HCT116 (cell line): ENCODE measurements around the gene TSEN34. TPM values are rescaled to one million over a fixed set of nuclear protein-coding genes. Genes with fewer than 3 reads are reported as not detected.

Experiments
- ATAC-seq: fragments of 200-7000 bp; cut with Tn5 transposase; 2 replicates; pipeline ENCODE4 v1.9.1; 2020; ENCODE audit warnings: mild to moderate bottlenecking, moderate library complexity
- BruUV-seq: library from RNA; stranded (reverse); fragments of 400-500 nt; replicated peaks from 2 replicates; lab custom pipeline; 2021; lab: Mats Ljungman, UMichigan
- CTCF ChIA-PET: fragments of 300-600 bp; sonication (Branson Sonifier 250); formaldehyde crosslinking; loops from one replicate; lab custom pipeline; 2021; ENCODE audit warnings: antibody characterized with exemption; lab: Charles Lee
- POLR2A ChIA-PET: fragments of 300-600, 350-600 bp; sonication (Branson Sonifier 250); formaldehyde crosslinking; loops from one replicate; lab custom pipeline; 2021; ENCODE audit warnings: antibody characterized with exemption; lab: Charles Lee
- RAD21 ChIA-PET, 2 experiments: fragments of 300-600 bp; sonication (Branson Sonifier 250); formaldehyde crosslinking; loops; one replicate each; lab custom pipeline; 2023; ENCODE audit warnings: low total read pairs in 2 of 2; ENCODE audit not compliant: uncharacterized antibody in 2 of 2, unreplicated experiment in 2 of 2, low non-redundant PET in 1 of 2; lab: Charles Lee
- DNase-seq: peaks from one replicate; pipeline ENCODE4 v3.0.0-alpha.2; 2010; ENCODE audit warnings: low read depth, low spot score
- H2AFZ ChIP-seq: fragments of 200-600 bp; shearing (Covaris generic), sonication (generic); 2 replicates; pipeline ENCODE4 v1.6.1; 2017; ENCODE audit warnings: low read depth, mixed run types, mixed read lengths, antibody characterized with exemption, low read length; ENCODE audit not compliant: poor library complexity, severe bottlenecking
- H3K27ac ChIP-seq: 2 replicates; pipeline ENCODE4 v1.5.1; 2012; ENCODE audit warnings: low read depth, low read length
- H3K27me3 ChIP-seq: fragments of 200-600 bp; sonication (generic); 2 replicates; pipeline ENCODE4 v1.6.1; 2016; ENCODE audit warnings: mixed run types, low read length, mixed read lengths; ENCODE audit not compliant: insufficient read depth
- H3K36me3 ChIP-seq, 2 experiments: fragments of 200-500 bp in 1 of 2; fragments of 200-600 bp in 1 of 2; sonication (Bioruptor generic) in 1 of 2; sonication (generic) in 1 of 2; 2 replicates each; pipeline versions ENCODE4 v1.5.1 to v1.6.1; 2014 to 2016; ENCODE audit warnings: low read length in 2 of 2, inconsistent platforms in 1 of 2, mixed read lengths in 1 of 2, mixed run types in 1 of 2; ENCODE audit not compliant: insufficient read depth in 2 of 2, control insufficient read depth in 1 of 2
- H3K4me1 ChIP-seq, 2 experiments: fragments of 200-600 bp in 1 of 2; sonication (generic) in 1 of 2; 2 replicates each; pipeline versions ENCODE4 v1.5.1 to v1.6.1; 2012 to 2017; ENCODE audit warnings: low read length in 2 of 2, inconsistent platforms in 1 of 2, mild to moderate bottlenecking in 1 of 2, mixed read lengths in 1 of 2, mixed run types in 1 of 2, moderate library complexity in 1 of 2; ENCODE audit not compliant: insufficient read depth in 2 of 2, control insufficient read depth in 1 of 2
- H3K4me2 ChIP-seq: fragments of 200-600 bp; sonication (generic); 2 replicates; pipeline ENCODE4 v1.6.1; 2017; ENCODE audit warnings: mixed run types, low read length, mixed read lengths
- H3K4me3 ChIP-seq, 2 experiments: fragments of 200-600 bp in 1 of 2; sonication (generic) in 1 of 2; replicated peaks in 1 of 2; 2 replicates each; pipeline ENCODE4 v1.5.1; 2011 to 2016; ENCODE audit warnings: low read length in 2 of 2, control low read depth in 1 of 2, low read depth in 1 of 2, mild to moderate bottlenecking in 1 of 2, mixed read lengths in 1 of 2, mixed run types in 1 of 2
- H3K79me2 ChIP-seq: fragments of 200-600 bp; sonication (generic); 2 replicates; pipeline ENCODE4 v1.6.1; 2017; ENCODE audit warnings: mild to moderate bottlenecking, mixed run types, low read length, moderate library complexity, mixed read lengths; ENCODE audit not compliant: insufficient read depth
- H3K9ac ChIP-seq: fragments of 200-600 bp; sonication (generic); 2 replicates; pipeline ENCODE4 v1.6.1; 2016; ENCODE audit warnings: low read length, mixed read lengths
- H3K9me2 ChIP-seq: fragments of 200-600 bp; sonication (generic), shearing (Covaris generic); 2 replicates; pipeline ENCODE4 v1.6.1; 2017; ENCODE audit warnings: mixed run types, mild to moderate bottlenecking, moderate library complexity; ENCODE audit not compliant: insufficient read depth
- H3K9me3 ChIP-seq, 2 experiments: fragments of 200-500 bp in 1 of 2; fragments of 200-600 bp in 1 of 2; sonication (Bioruptor generic) in 1 of 2; sonication (generic) in 1 of 2; 2 replicates each; pipeline ENCODE4 v1.6.1; 2014 to 2017; ENCODE audit warnings: low read length in 2 of 2, mixed read lengths in 2 of 2, inconsistent platforms in 1 of 2, low read depth in 1 of 2, mild to moderate bottlenecking in 1 of 2, mixed run types in 1 of 2, moderate library complexity in 1 of 2; ENCODE audit not compliant: control insufficient read depth in 1 of 2, insufficient read depth in 1 of 2
- H4K20me1 ChIP-seq: fragments of 200-600 bp; sonication (generic), shearing (Covaris generic); 2 replicates; pipeline ENCODE4 v1.6.1; 2017; ENCODE audit warnings: mixed run types, mild to moderate bottlenecking, moderate library complexity; ENCODE audit not compliant: insufficient read depth
- CTCF ChIP-seq, 3 experiments: fragments of 200-600 bp in 1 of 3; sonication (generic) in 1 of 3; IDR thresholded peaks in 2 of 3; conservative IDR thresholded peaks in 1 of 3; 2 replicates each; pipeline ENCODE4 v1.5.1; 2012 to 2017; ENCODE audit warnings: low read depth in 2 of 3, low read length in 2 of 3, antibody characterized with exemption in 1 of 3, borderline replicate concordance in 1 of 3, control low read depth in 1 of 3, mild to moderate bottlenecking in 1 of 3, mixed read lengths in 1 of 3, mixed run types in 1 of 3, moderate library complexity in 1 of 3; ENCODE audit not compliant: insufficient read depth in 1 of 3
- SRF ChIP-seq: IDR thresholded peaks from 2 replicates; pipeline ENCODE4 v1.6.1; 2012; ENCODE audit warnings: low read depth
- ZFX ChIP-seq: fragments of 450-650 bp; IDR thresholded peaks from 2 replicates; pipeline ENCODE4 v1.6.1; 2017
- intact Hi-C: fragments of 100-400 bp; cut with micrococcal nuclease; formaldehyde crosslinking; loops from 2 replicates; pipeline ENCODE4 v1.10.0; 2022
- total RNA-seq: library from RNA; stranded (reverse); gene quantifications from one replicate; pipeline ENCODE4 v1.2.1, GENCODE V29; 2021; ENCODE audit not compliant: unreplicated experiment

TSEN34 gene
- total RNA-seq, 1 experiment from 2014 or later = 99.9 TPM

DNA sequence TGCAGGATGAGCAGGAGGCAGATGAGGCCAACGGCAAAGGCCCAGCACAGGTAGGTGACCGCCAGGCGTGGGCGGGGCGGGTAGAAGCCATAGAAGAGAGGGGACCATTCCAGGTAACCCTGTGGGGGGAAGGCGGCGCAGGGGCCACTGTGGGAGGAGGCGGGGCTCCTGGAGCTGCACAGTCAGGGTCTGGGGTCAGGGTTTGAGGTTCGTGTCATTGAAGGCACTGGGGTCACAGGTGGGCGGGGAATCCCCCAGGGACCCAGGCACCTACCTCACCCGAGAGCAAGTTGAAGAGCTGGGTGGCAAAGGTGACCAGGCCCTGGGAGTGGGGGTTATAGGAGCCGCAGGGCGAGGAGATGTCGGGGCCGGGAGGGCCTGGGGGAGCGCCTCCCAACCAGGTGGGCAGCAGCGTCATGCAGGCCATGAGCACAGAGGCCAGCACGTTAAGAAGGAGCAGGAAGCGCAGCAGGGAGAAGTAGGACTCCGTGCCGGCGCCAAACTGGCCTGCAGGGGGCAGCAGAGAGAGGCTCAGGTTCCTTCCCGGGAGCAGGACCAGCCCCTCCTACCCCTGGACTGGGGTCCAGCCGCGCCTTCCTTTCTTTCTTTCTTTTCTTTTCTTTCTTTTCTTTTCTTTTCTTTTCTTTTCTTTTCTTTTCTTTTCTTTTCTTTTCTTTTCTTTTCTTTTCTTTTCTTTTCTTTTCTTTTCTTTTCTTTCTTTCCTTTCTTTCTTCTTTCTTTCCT is 22.8 kb upstream of the TSEN34 start:
- POLR2A ChIA-PET = interaction anchor here (0.7 kb wide), 2 partner anchors 31 to 111 kb away, joined by 3 read pairs; no protein-coding TSS in a partner anchor
- ATAC-seq = peak; percentile 65
- Histone ChIP-seq H3K4me2 (peak overlapping the region; percentile 54; the same call in 1 of the 2 replicates), H4K20me1 (no peaks in the 10 kb centered on the region), H3K9me3 (no peaks in the 10 kb centered on the region)
- no TSS peak for BruUV-seq
- RAD21 ChIA-PET = no interaction called here
- TF ChIP-seq SRF (no peak), ZFX (no peak), CTCF (IDR thresholded peaks at IDR 0.05 in 2 of 3, conservative IDR thresholded peaks at IDR 0.05 in 1 of 3; ENCODE audit: borderline replicate concordance in 1 of 3, insufficient read depth in 1 of 3, low read depth in 2 of 3, low read length in 2 of 3) (peak in 2 of 3 experiments; percentile 66 to 91; a peak in 5 of 6 replicates)
- TF ChIP-seq, all 23 proteins: peak for 1
- no peaks in the 10 kb centered on the region for H3K27me3 ChIP-seq
- H2AFZ ChIP-seq = no peak overlapping the region
- H3K4me1 ChIP-seq = peaks cover 6 to 32% of the 10 kb centered on the region in 2 experiments; a peak in 3 of 4 replicates
- H3K9ac ChIP-seq = peak overlapping the region; percentile 20; the same call in 1 of the 2 replicates
- no peaks in the 10 kb centered on the region for H3K36me3 ChIP-seq
- CTCF ChIA-PET = interaction anchor here (0.6 to 2.7 kb wide), 10 partner anchors 9 to 208 kb away, joined by 3 to 14 read pairs (median 4); partner anchors contain the start of genes CNOT3, LENG1 and MBOAT7
- H3K4me3 ChIP-seq = no peak overlapping the region
- H3K79me2 ChIP-seq = 0 out of 2 replicates have a peak, but pooled peaks cover 3% of the 10 kb centered on the region
- H3K9me2 ChIP-seq = no peaks in the 10 kb centered on the region
- peak; percentile 69 for DNase-seq
- intact Hi-C loops = no loop called here
- H3K27ac ChIP-seq = no peak overlapping the region; the same call in 1 of the 2 replicates
